ENCODE results near the gene WSB1. TPM values are rescaled to one million over a fixed set of nuclear protein-coding genes. Genes with fewer than 3 reads are reported as not detected.

WSB1 gene
- total and polyA plus RNA-seq, 7 donors = 32.4 to 53.6 (median 41.3) TPM

GRCh38 chr17:27356091-27356705, 62.3 kb downstream of the WSB1 start:
- DNase-seq (no peak), ATAC-seq (no peak)
- TF ChIP-seq CTCF (IDR thresholded peaks at IDR 0.05) = no peak
- H3K36me3 ChIP-seq (ENCODE audit: insufficient read depth in 1 of 2, low read depth in 1 of 2) = no peaks in the 10 kb centered on the region
- no peaks in the 10 kb centered on the region for H3K9me3 ChIP-seq
- no peak overlapping the region for H3K27ac ChIP-seq
- H3K4me3 ChIP-seq = no peak overlapping the region
- intact Hi-C loops (cut with DNase I) = loop anchor here (5.0 to 10.0 kb wide), 4 partner anchors 99 to 296 kb away; partner anchors contain the start of gene KSR1 (in 2 of the 2)
- 86 to 89% (median 88%) methylated on average over 8 of the region's 8 CpGs for WGBS, 3 donors
- H3K27me3 ChIP-seq (ENCODE audit: insufficient read depth in 3 of 3, low read length in 2 of 3) = no peaks in the 10 kb centered on the region
- H3K4me1 ChIP-seq = peaks cover 4% of the 10 kb centered on the region

DNA sequence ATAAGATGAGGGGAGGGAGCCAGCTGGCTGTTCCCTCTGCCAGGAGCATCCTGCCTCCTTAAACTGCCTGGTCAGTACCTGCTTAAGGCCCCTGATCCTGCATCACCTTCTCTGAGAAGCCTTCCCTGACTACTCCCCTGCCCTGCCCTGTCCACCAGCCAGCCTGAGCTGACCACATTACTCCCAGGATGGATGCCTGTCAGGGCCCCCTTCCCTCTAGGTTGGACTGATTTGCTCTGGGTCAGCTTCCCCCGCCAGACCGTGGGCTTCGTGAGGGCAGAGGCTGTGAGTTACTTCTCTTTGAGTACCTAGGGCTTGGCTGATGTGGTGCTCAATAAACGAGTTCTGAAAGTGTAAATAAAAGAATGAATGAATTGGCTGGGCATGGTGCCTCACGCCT, 63.3 kb downstream of the WSB1 start:
- whole genome bisulfite sequencing, 3 donors = 81 to 95% (median 82%) methylated on average over 5 of the region's 5 CpGs
- no peak for TF ChIP-seq CTCF (IDR thresholded peaks at IDR 0.05)
- Histone ChIP-seq H3K4me3 (no peak overlapping the region), H3K27me3 (ENCODE audit: insufficient read depth in 3 of 3, low read length in 2 of 3) (no peaks in the 10 kb centered on the region), H3K9me3 (no peaks in the 10 kb centered on the region), H3K4me1 (no peaks in the 10 kb centered on the region), H3K36me3 (ENCODE audit: insufficient read depth in 1 of 2, low read depth in 1 of 2) (no peaks in the 10 kb centered on the region), H3K27ac (no peak overlapping the region)
- intact Hi-C loops (cut with DNase I) = loop anchor here (5.0 to 10.0 kb wide), 4 partner anchors 98 to 295 kb away; partner anchors contain the start of gene KSR1 (in 2 of the 2)
- DNase-seq (no peak), ATAC-seq (no peak)

GRCh38 chr17:27360507-27360906, 66.6 kb downstream of the WSB1 start:
- no peak for ATAC-seq
- no peak overlapping the region for H3K4me3 ChIP-seq

GRCh38 chr17:27361695-27362094, 67.8 kb downstream of the WSB1 start:
- no peaks in the 10 kb centered on the region for H3K27me3 ChIP-seq (ENCODE audit: insufficient read depth in 3 of 3, low read length in 2 of 3)
- DNase-seq (no peak), ATAC-seq (no peak)
- no peaks in the 10 kb centered on the region for H3K36me3 ChIP-seq (ENCODE audit: insufficient read depth in 1 of 2, low read depth in 1 of 2)
- H3K4me3 ChIP-seq = no peak overlapping the region
- H3K4me1 ChIP-seq = no peaks in the 10 kb centered on the region
- no peak overlapping the region for H3K27ac ChIP-seq
- WGBS, 3 donors = 64 to 74% (median 69%) methylated on average over 2 of the region's 2 CpGs
- no peaks in the 10 kb centered on the region for H3K9me3 ChIP-seq
- intact Hi-C loops (cut with DNase I) = no loop called here
- TF ChIP-seq CTCF (IDR thresholded peaks at IDR 0.05) = no peak

More at GRCh38 chr17:27360507-27360906, 66.6 kb downstream of the WSB1 start:
- H3K27me3 ChIP-seq (ENCODE audit: insufficient read depth in 3 of 3, low read length in 2 of 3) = no peaks in the 10 kb centered on the region
- TF ChIP-seq CTCF (IDR thresholded peaks at IDR 0.05) = no peak
- H3K27ac ChIP-seq = no peak overlapping the region
- H3K4me1 ChIP-seq = no peaks in the 10 kb centered on the region
- no peaks in the 10 kb centered on the region for H3K36me3 ChIP-seq (ENCODE audit: insufficient read depth in 1 of 2, low read depth in 1 of 2)
- no peaks in the 10 kb centered on the region for H3K9me3 ChIP-seq
- 67 to 71% (median 69%) methylated on average over 8 of the region's 8 CpGs for WGBS, 3 donors
- intact Hi-C loops (cut with DNase I) = no loop called here
- DNase-seq = no peak

DNA sequence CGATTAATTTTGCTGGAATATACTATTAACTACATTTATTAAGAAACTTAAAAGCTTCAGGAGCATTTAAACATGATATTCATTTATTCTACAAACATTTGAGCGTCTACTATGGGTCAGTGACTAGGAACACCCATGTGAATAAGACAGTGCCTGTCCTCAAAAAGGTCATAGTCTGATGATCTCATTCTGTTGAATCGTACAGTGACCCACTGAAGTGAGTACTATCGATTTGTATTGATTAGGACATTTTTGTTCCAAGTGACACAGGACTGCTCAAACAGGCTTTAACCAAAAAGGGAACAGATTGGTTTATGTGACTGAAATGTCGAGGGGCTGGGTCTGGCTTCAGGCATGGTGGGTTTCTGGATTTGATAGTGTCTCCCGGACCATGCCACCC, 68.6 kb downstream of the WSB1 start:
- no peaks in the 10 kb centered on the region for H3K36me3 ChIP-seq (ENCODE audit: insufficient read depth in 1 of 2, low read depth in 1 of 2)
- no peaks in the 10 kb centered on the region for H3K9me3 ChIP-seq
- H3K27ac ChIP-seq = no peak overlapping the region
- WGBS, 3 donors = 77 to 79% (median 77%) methylated on average over 6 of the region's 6 CpGs
- ATAC-seq (no peak), DNase-seq (no peak)
- H3K4me1 ChIP-seq = no peaks in the 10 kb centered on the region
- TF ChIP-seq CTCF (IDR thresholded peaks at IDR 0.05) = no peak
- H3K27me3 ChIP-seq (ENCODE audit: insufficient read depth in 3 of 3, low read length in 2 of 3) = no peaks in the 10 kb centered on the region
- no peak overlapping the region for H3K4me3 ChIP-seq
- intact Hi-C loops (cut with DNase I) = no loop called here
